ENCODE measurements around the gene KRTAP5-1.

GRCh38 chr11:1604711-1605110 is 19.6 kb upstream of the KRTAP5-1 start:
- TF ChIP-seq EP300 (IDR thresholded peaks at IDR 0.05; ENCODE audit: borderline replicate concordance in 1 of 2, low read depth in 1 of 2, low read length in 1 of 2) (no peak), CTCF (IDR thresholded peaks at IDR 0.05) (no peak), JUND (IDR thresholded peaks at IDR 0.05) (no peak)
- TF ChIP-seq, protein P1, sequence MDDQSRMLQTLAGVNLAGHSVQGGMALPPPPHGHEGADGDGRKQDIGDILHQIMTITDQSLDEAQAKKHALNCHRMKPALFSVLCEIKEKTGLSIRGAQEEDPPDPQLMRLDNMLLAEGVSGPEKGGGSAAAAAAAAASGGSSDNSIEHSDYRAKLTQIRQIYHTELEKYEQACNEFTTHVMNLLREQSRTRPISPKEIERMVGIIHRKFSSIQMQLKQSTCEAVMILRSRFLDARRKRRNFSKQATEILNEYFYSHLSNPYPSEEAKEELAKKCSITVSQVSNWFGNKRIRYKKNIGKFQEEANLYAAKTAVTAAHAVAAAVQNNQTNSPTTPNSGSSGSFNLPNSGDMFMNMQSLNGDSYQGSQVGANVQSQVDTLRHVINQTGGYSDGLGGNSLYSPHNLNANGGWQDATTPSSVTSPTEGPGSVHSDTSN (IDR thresholded peaks at IDR 0.05), result no peak

Measured in SK-N-SH (cell line).